Subcutaneous adipose tissue (tissue), 4 donors: ENCODE measurements around the gene SAMD14. TPM values are rescaled to one million over a fixed set of nuclear protein-coding genes. Genes with fewer than 3 reads are reported as not detected.

Source experiments
- CTCF ChIP-seq: fragments of 450-650 bp; IDR thresholded peaks from one replicate; pipeline ENCODE4 v1.5.1; 2016; ENCODE audit warnings: low read depth, mild to moderate bottlenecking, control low read depth, antibody characterized with exemption, moderate library complexity
- total RNA-seq, 4 donors: library from RNA; depleted of rRNA; stranded (reverse); fragments of >200 nt; gene quantifications; one replicate each; pipeline ENCODE4 v1.1.0, GENCODE V29; 2016

The SAMD14 gene
- total RNA-seq, 4 donors from 2014 or later: 0.33 to 0.38 (median 0.34) TPM; not detected in 1

GRCh38 chr17:50169121-50169764 lies 39.3 kb upstream of the SAMD14 start:
- no peak for TF ChIP-seq CTCF

- TF ChIP-seq CTCF: no peak
These were observed 38.4 kb upstream of the SAMD14 start for GRCh38 chr17:50168319-50168718.

- TF ChIP-seq CTCF: no peak
These were observed 37.4 kb upstream of the SAMD14 start for GRCh38 chr17:50167371-50167770.

- TF ChIP-seq CTCF: no peak
These were observed 36.7 kb upstream of the SAMD14 start for GRCh38 chr17:50166518-50167181.

GRCh38 chr17:50165867-50166517 lies 36.0 kb upstream of the SAMD14 start, which contains the start of gene SGCA:
Gene SGCA, plus strand, starts transcription at chr17:50166005. Its CDS starts 36 bp downstream, at chr17:50166041.
- TF ChIP-seq CTCF: no peak

- TF ChIP-seq CTCF: no peak
These were observed 35.5 kb upstream of the SAMD14 start for GRCh38 chr17:50165466-50165865.

GRCh38 chr17:50165066-50165465 lies 35.1 kb upstream of the SAMD14 start:
- no peak for TF ChIP-seq CTCF
